GM21447 (cell line): ENCODE measurements around the gene PAQR9.

Experiments used
- ATAC-seq: cut with Tn5 transposase; IDR thresholded peaks from one replicate; pipeline ENCODE4 v1.9.1; 2021; ENCODE audit not compliant: unreplicated experiment

PAQR9 gene

DNA sequence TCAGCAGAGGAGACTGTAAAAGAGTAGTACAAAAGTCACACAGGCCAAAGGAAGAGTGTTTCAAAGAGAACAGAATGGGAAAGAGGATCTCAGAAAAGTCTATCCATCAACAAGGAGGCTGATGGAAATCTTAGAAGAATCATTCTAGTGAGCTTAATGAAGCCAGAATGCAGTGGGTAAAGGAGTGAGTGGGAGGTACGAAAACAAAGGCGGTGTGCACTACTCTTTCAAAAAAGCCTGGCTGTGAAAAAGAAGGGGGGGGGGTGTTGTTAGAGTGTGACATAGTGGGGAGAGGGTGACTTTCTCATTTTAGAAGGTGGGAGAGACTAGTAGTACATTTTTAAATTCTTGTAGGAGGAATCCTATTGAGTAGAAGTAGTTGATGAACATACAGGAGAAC is 11.7 kb downstream of the PAQR9 start:
- no peak for ATAC-seq

DNA sequence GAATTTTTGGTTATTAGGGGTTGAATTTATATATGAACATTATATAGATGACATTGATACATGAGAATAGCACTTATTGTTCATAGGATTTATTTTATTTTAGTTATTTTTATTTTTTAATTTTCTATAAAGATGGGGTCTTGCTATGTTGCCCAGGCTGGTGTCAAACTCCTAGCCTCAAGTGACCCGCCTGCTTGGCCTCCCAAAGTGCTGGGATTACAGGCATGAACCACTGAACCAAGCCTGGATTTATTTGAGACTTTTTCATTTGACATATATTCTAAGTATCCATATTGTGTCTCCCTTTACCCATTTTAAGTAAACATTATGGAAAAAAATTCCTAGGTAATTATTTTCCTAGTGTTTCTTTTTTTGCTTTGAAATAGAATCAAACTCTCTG is 12.5 kb downstream of the PAQR9 start:
- ATAC-seq: no peak

DNA sequence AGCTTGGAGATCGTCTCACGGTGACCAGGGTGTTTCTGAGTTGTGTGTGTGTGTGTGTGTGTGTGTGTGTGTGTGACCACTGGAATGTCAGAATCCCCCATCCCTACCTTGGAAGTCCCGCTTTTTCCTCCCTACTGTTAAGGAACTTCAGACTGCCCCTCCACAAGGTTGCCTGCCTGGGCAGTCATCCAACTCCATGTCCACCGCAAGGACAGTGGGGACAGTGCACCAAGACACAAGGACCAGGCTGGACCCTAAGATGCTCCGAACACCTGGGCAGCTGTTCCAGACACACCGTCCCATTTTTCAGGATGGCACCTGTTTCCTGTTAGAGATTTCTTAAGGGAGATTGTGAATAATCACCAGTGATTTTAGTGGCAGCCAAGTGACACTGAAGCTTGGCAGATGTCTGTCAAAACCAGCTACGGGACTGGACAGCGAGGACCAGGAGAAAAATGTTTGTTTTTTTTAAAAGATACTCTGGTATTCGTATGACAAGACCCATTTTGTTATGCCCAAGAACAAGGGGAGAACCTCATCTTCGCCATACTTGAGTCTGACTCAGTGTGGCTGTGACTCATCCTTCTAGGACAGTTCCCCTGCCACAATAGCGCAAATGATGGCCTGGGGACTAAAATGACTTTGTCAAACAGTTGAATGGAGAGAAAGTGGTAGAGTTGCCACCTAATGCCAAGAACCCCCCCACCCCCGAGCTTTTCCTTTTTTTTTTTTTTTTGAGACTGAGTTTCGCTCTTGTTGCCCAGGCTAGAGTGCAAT is 15.5 kb downstream of the PAQR9 start:
- no peak for ATAC-seq

DNA sequence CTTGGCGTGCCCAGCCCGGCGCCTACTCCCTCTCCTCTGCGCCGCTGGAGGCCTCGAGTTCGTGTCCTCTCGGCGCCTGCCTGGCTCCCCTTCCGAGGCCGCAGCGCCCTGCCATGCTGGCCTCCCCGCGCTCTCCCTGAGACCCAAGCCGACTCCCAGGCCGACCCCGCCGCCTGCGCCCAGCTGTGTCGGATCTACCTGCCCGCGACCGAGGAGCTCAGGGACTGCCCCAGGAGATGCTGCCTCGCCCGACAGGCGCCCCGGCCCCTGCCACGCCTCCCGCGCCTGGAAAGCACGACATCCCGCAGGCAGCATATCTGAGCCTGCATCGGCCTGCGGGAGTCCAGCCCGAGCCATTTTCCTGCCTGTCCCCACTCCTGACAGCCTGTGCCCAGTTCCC is 16.1 kb downstream of the PAQR9 start:
- ATAC-seq: no peak

DNA sequence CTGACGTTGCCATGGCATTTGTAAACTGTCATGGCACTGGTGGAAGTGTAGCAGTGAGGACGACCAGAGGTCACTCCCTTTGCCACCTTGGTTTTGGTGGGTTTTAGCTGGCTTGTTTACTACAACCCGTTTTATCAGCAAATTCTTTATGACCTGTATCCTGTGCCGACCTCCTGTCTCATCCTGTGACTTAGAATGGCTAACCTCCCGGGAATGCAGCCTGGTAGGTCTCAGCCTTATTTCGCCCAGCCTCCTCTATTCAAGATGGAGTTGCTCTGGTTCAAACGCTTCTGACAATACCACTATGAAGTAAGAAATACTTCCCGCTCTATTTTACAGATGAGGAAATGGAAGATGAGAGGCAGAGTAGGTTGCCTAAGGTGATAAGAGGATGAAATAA is 16.6 kb downstream of the PAQR9 start:
- ATAC-seq: no peak

DNA sequence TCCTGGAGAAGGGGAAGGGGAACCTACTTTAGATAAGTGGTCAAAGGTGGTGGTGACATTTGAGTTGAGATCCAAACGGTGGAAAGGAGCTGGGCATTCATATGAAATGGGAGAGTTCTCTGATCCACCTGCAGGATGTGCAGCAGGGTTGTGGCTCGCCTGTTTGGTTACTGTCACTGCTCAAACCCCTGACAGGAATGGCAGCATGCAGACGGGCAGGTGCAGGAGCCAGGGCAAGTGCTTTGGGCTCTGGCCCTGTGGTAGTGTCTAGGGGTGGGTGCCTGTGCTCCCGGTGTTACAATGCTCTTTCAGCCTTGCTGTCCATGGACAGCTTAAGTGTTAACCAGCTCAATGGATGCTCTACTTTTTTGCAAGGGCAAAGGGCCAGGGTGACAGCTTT is 18.5 kb downstream of the PAQR9 start:
- peak; percentile 14 for ATAC-seq

DNA sequence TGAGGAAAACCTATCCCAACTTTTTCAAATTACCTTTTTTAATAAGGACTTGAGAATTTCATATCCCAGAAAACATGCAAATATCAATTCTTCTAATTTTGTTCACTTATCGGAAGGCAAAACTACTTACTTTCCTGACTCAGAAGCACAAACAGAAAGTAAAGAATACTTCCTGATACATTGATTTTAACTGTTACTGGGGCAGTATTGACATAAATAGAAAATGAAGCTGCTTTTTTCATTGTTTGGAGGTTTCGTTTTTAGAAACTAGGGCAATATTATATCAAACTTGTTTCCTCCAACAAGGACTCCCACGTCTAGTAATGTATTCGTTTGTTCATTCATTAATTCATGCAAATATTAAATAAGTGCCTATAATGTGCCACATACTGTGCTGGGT is 19.1 kb downstream of the PAQR9 start:
- peak; percentile 59 for ATAC-seq

DNA sequence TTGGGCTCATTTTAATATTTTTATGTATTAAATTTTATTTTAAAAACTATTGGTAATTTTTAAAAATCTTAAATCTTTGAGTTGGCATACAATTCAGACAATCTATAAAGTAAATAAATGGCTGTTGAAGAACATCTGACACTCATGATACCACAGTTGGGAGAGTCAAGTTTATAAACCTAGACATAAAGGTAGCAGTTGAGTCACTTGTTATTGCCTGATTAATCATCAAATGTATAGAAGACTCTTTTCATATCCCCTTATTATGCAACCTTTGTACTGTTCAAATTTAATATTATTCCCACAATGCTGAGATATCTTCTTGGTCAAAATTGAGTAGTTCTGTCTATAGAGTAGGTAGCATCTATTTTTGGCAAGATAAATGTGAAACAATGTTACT is 19.6 kb downstream of the PAQR9 start:
- ATAC-seq: no peak

DNA sequence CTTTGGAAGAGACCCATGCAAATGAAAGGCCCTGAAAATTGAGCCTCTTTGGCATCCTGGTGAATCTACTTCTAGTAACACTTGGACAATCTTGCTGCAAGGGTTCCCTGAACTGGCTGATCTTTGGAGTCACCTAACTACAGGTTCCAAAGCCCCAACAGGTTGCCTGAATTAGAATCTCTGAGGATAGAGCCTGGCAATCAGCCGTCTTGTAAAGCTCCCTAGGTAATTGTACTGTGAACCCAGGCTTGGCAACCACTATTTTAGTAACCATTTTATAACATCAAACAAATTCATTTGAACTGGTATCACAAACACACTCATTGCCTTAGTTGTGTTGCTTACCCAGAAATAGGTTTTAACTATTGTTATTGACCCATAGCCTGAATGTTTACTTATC is 20.1 kb downstream of the PAQR9 start:
- no peak for ATAC-seq

DNA sequence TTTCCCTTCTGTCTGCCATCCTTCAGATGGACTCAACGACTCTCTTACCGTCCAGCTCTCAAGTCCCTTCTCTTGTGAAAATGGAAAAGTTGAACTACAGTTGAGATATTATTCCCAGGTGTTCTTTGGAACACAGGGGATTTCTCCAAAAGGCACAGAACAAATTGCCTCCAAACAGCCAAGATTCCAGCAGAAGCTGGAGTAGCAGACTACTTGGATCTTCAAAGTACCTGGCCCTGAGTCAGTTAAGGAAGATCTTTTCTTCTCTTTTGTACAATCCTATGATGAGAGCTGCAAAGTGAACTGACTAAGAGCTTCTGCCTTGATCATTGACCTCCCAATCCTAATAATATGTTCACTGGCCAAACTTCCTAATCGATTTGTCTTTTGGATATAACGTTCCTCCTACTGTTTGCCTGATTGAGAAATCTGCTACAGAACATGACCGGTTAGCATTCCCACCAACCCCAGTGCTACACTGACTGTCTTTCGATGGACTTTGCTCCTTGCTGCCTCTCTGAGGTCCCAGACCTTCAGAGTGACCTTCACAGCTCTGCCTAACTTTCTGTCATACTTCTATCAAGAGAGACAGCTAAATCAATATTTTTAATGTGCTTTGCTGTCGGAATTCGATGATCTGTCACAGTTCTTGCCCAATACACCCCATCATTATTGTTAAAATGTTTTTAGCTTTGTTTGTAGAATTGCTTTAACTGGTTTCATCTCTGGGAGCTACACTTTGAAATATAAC is 21.9 kb downstream of the PAQR9 start:
- no peak for ATAC-seq

DNA sequence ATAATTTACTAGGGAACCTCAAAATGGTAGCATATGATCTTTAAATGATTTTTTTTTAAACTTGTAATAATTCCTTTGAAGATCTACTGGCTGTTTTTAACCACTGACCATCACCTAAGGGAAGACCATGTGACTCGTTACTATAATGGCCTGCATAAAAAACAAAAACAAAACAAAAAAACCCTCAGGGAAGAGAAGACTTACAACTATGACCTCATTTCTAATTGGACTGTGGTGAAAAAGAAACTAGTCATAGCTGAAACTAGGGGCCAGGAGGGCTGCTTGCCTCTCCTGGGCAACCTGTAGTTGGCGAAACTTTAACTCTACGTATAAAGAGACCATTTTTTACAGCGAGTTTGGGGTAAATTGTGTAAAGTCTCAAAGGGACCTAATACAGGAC is 23.0 kb downstream of the PAQR9 start:
- ATAC-seq: no peak

DNA sequence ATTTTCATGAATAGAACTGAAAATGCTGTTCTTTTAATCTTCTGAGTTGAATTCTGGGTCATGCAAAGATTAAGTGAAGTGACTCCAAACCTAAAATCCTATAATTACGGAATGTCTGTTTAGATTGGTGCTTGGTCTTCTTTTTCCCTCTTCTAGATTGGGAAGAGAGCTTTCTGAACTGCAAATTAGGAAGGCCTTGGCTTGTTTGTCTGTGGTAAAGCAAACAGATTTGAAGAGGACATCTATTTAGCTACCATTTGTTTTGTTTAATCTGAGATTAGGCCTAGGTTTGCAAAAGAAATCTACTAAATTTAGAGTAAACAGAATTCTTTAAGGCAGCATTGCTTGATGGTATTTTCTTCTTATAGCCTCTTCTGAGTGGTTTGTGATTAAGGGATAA is 23.5 kb downstream of the PAQR9 start:
- ATAC-seq: no peak

DNA sequence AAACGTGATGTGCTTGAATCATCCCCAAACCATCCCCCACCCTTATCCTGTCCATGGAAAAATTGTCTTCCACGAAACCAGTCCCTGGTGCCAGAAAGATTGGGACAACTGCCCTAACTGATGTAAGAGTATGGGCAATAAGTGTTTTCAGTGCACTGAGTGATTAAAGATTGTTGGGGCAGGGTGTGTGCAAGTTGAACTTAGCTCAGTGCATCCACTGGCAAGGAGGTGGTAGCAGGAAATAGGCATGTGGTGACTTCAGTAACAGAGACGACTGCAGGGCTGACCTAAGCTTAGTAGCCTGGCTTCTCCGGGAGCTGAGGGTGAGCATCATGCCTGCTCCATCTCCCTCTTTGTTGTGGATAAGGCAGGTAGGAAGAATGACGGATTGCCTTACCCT is 27.5 kb downstream of the PAQR9 start:
- no peak for ATAC-seq

DNA sequence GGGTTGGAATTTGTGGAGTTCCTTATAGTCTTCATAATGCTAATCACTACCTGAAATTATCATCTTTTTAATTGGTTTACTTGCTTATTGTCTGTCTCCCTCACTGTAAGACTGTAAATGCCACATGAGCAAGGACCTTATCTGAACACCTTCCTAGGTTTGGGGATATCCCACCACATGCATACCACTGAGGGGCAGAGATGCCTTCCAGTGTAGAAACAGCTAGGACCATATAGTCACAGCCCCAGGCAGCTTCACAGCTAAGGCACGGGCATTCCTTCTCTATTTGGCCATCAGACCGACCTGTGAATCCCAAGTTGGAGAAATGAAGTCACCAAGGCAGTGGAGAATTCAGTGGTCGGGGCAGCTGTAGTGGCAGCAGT is 28.6 kb downstream of the PAQR9 start:
- no peak for ATAC-seq

DNA sequence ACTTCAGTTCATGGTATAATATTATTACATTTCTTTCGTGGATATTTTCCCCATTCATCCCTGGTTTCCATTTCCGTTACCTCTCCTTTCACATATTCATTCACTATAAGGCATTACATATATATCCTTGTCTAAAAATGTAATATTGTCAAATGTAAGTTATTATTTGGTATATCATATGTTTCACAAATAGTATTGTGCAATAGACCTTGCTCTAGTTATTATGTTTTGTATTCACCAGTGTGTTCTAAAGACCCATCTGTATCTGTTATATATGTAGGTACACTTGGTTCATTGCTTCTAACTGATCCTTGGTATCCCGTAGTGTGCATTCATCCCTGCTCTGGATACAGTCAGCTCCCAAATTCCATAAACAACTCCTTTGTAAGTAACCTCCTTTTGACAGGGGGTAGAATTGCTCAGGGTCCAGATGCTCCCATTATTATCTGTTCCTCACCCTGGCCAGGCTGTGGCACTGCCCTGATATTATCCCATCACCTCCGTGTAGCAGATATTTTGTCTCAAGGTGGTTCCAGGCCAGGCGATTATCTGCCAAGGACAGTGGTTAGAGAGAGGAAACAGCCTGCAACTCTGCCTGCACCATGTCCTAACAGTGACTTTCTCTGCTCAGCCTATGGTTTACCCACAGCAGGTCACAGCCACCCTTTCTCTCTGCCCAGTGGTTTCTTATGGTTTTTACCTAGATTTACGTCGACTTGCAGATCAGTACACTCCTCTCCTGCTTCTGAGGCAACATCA is 29.2 kb downstream of the PAQR9 start:
- ATAC-seq: no peak

DNA sequence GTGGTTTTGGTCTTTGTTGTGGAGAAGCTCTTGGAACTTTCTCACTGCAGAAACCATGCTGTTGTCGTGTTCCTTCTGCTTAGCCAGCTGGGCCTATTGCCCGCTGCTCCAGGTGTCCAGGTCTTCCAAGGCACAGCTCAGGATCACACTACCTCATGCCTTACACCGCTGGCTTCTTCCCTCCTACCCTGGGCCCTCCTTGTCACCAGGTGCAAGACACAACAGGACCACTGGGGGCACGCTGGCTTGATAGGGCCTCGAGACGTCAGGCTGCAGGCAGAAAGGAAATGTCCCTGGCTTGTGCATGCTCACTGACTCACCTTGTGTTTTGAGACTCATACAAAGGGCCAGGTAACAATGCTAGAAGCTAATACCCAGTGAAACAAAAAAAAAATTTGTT is 32.3 kb downstream of the PAQR9 start:
- peak; percentile 82 for ATAC-seq

DNA sequence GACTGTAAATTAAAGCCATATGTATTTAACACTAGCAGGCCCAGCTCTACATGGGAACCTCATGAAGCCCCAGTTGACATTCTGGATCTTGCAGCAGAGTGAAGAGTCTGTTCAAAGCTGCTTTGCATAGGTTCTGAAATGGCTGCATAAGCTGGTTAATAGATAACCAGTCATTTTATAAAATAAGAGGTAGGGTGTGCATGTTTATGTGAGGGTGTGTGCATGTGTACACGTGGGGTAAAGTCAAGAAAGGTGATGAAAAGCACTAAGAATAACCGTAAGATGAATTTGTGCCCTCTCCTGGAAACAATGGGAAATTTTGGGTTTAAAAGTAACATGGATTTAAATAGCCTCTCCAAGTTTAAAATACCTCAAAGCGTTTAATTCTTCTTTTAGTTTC is 33.0 kb downstream of the PAQR9 start:
- no peak for ATAC-seq

DNA sequence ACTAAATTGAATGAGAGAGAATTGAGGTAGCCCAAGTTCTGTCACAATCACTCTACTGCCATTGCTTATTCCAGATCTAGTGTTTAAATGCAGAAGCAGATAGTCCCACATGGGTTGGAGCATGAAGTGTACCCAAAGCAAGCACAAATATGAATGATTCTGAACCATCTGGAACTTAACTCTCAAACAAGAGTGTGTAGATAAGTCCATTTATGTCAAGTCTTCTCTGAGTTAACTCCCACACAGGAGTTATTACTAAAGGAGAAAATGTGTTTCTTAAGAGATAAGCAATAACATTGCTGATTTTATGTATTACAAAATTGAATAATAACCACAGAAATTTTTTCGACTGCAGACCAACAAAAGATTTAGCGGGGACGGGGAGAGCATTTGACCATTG is 33.6 kb downstream of the PAQR9 start:
- no peak for ATAC-seq

DNA sequence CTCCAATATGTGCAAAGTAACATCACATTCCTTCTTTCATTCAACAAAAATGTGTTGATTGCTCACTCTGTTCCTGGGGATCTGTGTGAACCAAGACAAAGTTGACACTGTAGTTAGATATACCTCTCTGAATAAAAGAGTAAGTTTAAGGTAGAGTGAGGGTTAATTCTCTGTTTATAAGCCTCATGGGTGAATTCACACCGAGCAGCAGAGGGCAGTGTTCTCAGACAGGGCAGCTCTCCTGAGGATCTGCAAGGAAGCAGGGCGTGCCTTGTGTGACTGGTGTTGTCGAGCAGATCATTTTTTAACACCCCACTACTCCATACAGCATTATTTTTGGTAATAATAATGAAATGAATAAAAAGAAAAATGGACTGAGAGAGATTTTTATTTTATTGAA is 34.4 kb downstream of the PAQR9 start:
- ATAC-seq: peak; percentile 65

DNA sequence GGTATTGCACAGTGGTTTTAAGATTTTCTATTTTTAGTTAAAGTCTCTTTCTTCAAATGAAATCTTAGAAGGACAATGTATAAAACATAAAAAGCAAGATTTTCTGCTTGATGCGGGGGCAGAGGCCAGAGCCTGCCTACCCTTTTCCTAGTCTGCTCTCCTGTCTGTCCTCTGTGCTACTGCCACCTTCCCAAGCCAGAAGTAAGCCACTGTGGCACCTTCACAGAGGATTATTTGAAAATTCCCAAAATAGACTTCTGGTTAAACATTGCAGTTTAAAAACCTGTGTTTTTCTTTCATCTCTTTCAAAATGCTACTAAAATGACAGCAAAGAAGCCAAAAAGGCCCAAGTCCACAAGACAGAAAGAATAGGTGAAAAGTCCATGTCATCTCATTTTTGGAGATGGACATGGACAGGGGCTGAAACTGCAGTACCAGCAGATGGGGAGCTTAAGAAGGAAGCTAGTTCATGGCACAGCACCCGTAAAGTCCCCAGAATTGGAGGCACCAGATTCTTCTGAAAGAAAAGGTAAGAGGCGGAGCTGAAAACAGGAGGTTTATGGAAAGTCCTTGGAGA is 37.0 kb downstream of the PAQR9 start:
- ATAC-seq: no peak

DNA sequence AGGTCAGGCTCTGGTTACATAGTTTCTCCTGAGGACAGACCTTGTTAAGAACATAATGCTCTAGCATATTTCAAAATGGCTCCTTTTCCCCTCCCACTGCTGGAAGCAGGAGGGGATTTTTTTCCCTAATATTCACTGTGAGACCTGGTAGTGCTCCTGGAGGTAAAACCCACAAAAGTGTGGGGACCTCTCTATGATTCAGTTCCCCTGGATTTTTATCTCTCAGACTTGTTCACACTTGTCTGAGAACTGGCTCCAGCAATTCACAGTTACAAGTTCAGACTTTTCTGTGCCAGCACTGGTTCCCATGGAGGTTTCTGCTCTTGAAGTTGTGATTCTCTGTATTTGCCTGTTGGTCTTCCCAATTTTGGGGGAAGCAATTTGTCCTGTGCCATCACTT is 38.3 kb downstream of the PAQR9 start:
- no peak for ATAC-seq

DNA sequence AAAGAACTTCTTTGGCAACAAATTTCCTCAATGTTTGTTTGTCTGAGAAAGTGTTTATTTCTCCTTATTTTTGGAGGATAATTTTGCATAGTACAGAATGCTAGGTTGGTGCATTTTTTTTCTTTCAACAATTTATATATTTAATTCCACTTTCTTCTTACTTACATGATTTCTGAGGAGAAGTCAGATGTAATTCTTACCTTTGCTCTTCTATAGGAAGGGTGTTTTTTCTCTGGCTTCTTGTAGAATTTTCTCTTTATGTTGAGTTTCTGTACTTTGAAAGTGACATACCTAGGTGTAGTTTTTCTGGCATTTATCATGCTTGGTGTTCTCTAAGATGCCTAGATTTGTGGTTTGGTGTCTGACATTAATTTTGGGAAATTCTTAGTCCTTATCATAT is 39.8 kb downstream of the PAQR9 start:
- no peak for ATAC-seq
